Esophagus squamous epithelium (tissue), 4 donors: ENCODE results near the gene SCAF1.
A peak's percentile ranks its signal among the peaks of the same experiment; 100 is the strongest.

Experiments used
- CTCF ChIP-seq, 6 experiments: fragments of 450-650 bp in 4 of 6; fragments of 200-600 bp in 2 of 6; sonication (generic) in 2 of 6; IDR thresholded peaks; one replicate each; pipeline ENCODE4 v1.5.1; 2016 to 2019; ENCODE audit warnings: antibody characterized with exemption in 6 of 6, mild to moderate bottlenecking in 4 of 6, moderate library complexity in 4 of 6
- POLR2A ChIP-seq, 4 donors: fragments of 450-650 bp; IDR thresholded peaks; one replicate each; pipeline ENCODE4 v1.6.1; 2017; ENCODE audit warnings: antibody characterized with exemption in 4 of 4, mild to moderate bottlenecking in 4 of 4, moderate library complexity in 3 of 4

GRCh38 chr19:49677901-49678674 lies 36.1 kb downstream of the SCAF1 start:
- TF ChIP-seq CTCF (IDR thresholded peaks at IDR 0.05) (peak; percentile 43 to 74 (median 64)), POLR2A (IDR thresholded peaks at IDR 0.05) (no peak)
